Smooth muscle cell (in vitro differentiated cells): Measurements from ENCODE around the gene SPOCK3. TPM values are rescaled to one million over a fixed set of nuclear protein-coding genes. Genes with fewer than 3 reads are reported as not detected.
"Not testable (repeated sequence)": the region's sequence is repeated elsewhere in the genome, so short reads cannot be mapped to it uniquely, and the experiment has no call there.

Source experiments
- DNase-seq: peaks from one replicate; lab custom pipeline; 2025; ENCODE audit not compliant: unreplicated experiment; lab: John Stamatoyannopoulos, UW
- H2AFZ ChIP-seq: fragments of 200-600 bp; sonication (generic); 2 replicates; pipeline ENCODE4 v1.6.0; 2016; ENCODE audit warnings: antibody characterized with exemption, low read depth, mild to moderate bottlenecking
- H3F3A ChIP-seq: fragments of 200-600 bp; sonication (generic); 2 replicates; pipeline ENCODE4 v1.6.0; 2017; ENCODE audit warnings: antibody characterized with exemption, low read depth
- H3K27ac ChIP-seq: fragments of 200-600 bp; sonication (generic); 2 replicates; pipeline ENCODE4 v1.5.1; 2016; ENCODE audit warnings: low read depth, mild to moderate bottlenecking
- H3K27me3 ChIP-seq: fragments of 200-600 bp; sonication (generic); 2 replicates; pipeline ENCODE4 v1.6.1; 2016; ENCODE audit warnings: low read depth, mild to moderate bottlenecking
- H3K36me3 ChIP-seq: fragments of 200-600 bp; sonication (generic); 2 replicates; pipeline ENCODE4 v1.5.1; 2016; ENCODE audit warnings: low read depth
- H3K4me1 ChIP-seq: fragments of 200-600 bp; sonication (generic); 2 replicates; pipeline ENCODE4 v1.5.1; 2016; ENCODE audit warnings: low read depth
- H3K4me2 ChIP-seq: fragments of 200-600 bp; sonication (generic); 2 replicates; pipeline ENCODE4 v1.6.0; 2016; ENCODE audit warnings: mild to moderate bottlenecking
- H3K4me3 ChIP-seq: fragments of 200-600 bp; sonication (generic); 2 replicates; pipeline ENCODE4 v1.5.1; 2016; ENCODE audit warnings: mild to moderate bottlenecking
- H3K79me2 ChIP-seq: fragments of 200-600 bp; sonication (generic); 2 replicates; pipeline ENCODE4 v1.6.0; 2016; ENCODE audit warnings: low read depth, mild to moderate bottlenecking
- H3K9ac ChIP-seq: fragments of 200-600 bp; sonication (generic); 2 replicates; pipeline ENCODE4 v1.6.0; 2016; ENCODE audit warnings: low read depth
- H3K9me3 ChIP-seq: fragments of 200-600 bp; sonication (generic); replicated peaks from 2 replicates; pipeline ENCODE4 v1.5.1; 2016; ENCODE audit warnings: low read depth
- H4K20me1 ChIP-seq: fragments of 200-600 bp; sonication (generic); 2 replicates; pipeline ENCODE4 v1.6.0; 2016; ENCODE audit warnings: low read depth
- CTCF ChIP-seq: fragments of 200-600 bp; sonication (generic); IDR thresholded peaks from 2 replicates; pipeline ENCODE4 v1.5.1; 2017; ENCODE audit warnings: borderline replicate concordance, mild to moderate bottlenecking, antibody characterized with exemption; ENCODE audit not compliant: insufficient read depth, poor library complexity, severe bottlenecking
- WGBS: methylation state at CpG from one replicate; pipeline ENCODE4 v1.1.7; 2016; ENCODE audit warnings: low lambda C conversion rate; 5-methylcytosine and 5-hydroxymethylcytosine counted together
- polyA plus RNA-seq: library from polyadenylated mRNA; unstranded; fragments of >200 nt; fragmentation: Nextera tagmentation; extraction: Ambion mirVana; gene quantifications from 2 replicates; pipeline ENCODE4 v1.2.1, GENCODE V29; 2016
- total RNA-seq: library from RNA; depleted of rRNA; stranded (reverse); fragments of >200 nt; gene quantifications from 2 replicates; pipeline ENCODE4 v1.2.3, GENCODE V29; 2014

Gene SPOCK3
- total and polyA plus RNA-seq, 2 experiments from 2014 or later = 0.49 TPM; not detected in 1

DNA sequence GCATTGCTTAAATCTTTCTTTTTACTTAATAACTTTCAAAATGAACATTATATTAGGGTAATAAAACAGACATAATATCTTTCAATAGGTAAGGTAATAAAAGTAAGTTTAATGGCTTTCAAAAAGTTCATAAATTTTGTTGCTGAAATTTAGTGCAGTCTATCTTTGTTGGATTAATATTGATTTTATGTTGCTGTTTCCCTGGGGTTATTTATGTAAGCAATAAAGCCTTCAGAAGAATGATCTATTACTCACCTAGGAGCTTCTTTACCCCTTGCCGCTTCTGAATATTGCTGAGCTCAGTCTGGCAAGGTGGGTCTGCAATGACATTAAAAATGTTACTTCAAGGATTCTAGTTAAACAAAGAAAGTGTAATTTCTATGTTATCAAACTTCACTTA is 492.6 kb downstream of the SPOCK3 start:
- Histone ChIP-seq H2AFZ (no peak overlapping the region), H3F3A (no peaks in the 10 kb centered on the region), H3K4me2 (no peak overlapping the region), H3K9ac (no peak overlapping the region), H3K9me3 (no peaks in the 10 kb centered on the region), H3K27me3 (no peaks in the 10 kb centered on the region), H3K4me1 (no peaks in the 10 kb centered on the region), H4K20me1 (no peaks in the 10 kb centered on the region), H3K79me2 (no peaks in the 10 kb centered on the region), H3K4me3 (no peak overlapping the region), H3K27ac (no peak overlapping the region), H3K36me3 (no peaks in the 10 kb centered on the region)
- TF ChIP-seq CTCF = no peak
- 75% methylated on average over 1 of the region's 1 CpG for WGBS
- no peak for DNase-seq

DNA sequence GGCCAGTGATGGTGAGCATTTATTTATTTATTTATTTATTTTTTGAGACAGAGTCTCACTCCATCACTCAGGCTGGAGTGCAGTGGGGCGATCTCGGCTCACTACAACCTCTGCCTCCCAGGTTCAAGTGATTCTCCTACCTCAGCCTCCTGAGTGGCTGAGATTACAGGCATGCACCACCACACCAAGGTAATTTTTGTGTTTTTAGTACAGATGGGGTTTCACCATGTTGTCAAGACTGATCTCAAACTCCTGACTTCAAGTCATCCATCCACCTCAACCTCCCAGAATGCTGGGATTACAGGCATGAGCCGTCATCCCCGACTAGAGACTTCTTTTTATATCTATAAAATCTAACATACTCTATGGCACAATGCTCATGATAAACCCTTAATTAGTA is 495.1 kb downstream of the SPOCK3 start:
- not testable (repeated sequence) for H3K27ac ChIP-seq, H4K20me1 ChIP-seq, H3K9ac ChIP-seq, H3K36me3 ChIP-seq, H3K4me2 ChIP-seq, H3F3A ChIP-seq, H3K4me3 ChIP-seq, H3K9me3 ChIP-seq, H3K79me2 ChIP-seq, H3K4me1 ChIP-seq, H2AFZ ChIP-seq, H3K27me3 ChIP-seq, DNase-seq
- WGBS = 95% methylated on average over 4 of the region's 4 CpGs

- H3K27me3 ChIP-seq = no peaks in the 10 kb centered on the region
- H3K27ac ChIP-seq = no peak overlapping the region
- no peak overlapping the region for H2AFZ ChIP-seq
- no peak overlapping the region for H3K4me2 ChIP-seq
- H3K9me3 ChIP-seq = no peaks in the 10 kb centered on the region
- DNase-seq = no peak
- H3K36me3 ChIP-seq = no peaks in the 10 kb centered on the region
- H3K79me2 ChIP-seq = no peaks in the 10 kb centered on the region
- no peaks in the 10 kb centered on the region for H3K4me1 ChIP-seq
- no peaks in the 10 kb centered on the region for H3F3A ChIP-seq
- no peaks in the 10 kb centered on the region for H4K20me1 ChIP-seq
- no peak for TF ChIP-seq CTCF
- H3K4me3 ChIP-seq = no peak overlapping the region
- no peak overlapping the region for H3K9ac ChIP-seq
These were observed 496.9 kb downstream of the SPOCK3 start for GRCh38 chr4:166737430-166737829.

GRCh38 chr4:166735553-166735952 is 498.7 kb downstream of the SPOCK3 start:
- H2AFZ ChIP-seq = no peak overlapping the region
- no peaks in the 10 kb centered on the region for H3K79me2 ChIP-seq
- H3K4me2 ChIP-seq = no peak overlapping the region
- no peaks in the 10 kb centered on the region for H3K9me3 ChIP-seq
- H3K27me3 ChIP-seq = no peaks in the 10 kb centered on the region
- H3K4me1 ChIP-seq = no peaks in the 10 kb centered on the region
- no peaks in the 10 kb centered on the region for H3F3A ChIP-seq
- 95% methylated on average over 1 of the region's 1 CpG for WGBS
- no peak overlapping the region for H3K9ac ChIP-seq
- H3K36me3 ChIP-seq = no peaks in the 10 kb centered on the region
- no peak overlapping the region for H3K4me3 ChIP-seq
- no peak overlapping the region for H3K27ac ChIP-seq
- no peak for DNase-seq
- no peak for TF ChIP-seq CTCF
- H4K20me1 ChIP-seq = no peaks in the 10 kb centered on the region
